KMS-11 (cell line): ENCODE data around the gene MAP7.

ENCODE experiments used
- H2AFZ ChIP-seq: fragments of 200-600 bp; sonication (generic); 2 replicates; pipeline ENCODE4 v1.6.1; 2016; ENCODE audit warnings: antibody characterized with exemption, mixed run types, low read depth
- H3K27ac ChIP-seq: fragments of 200-600 bp; sonication (generic); 2 replicates; pipeline ENCODE4 v1.6.1; 2016; ENCODE audit warnings: mild to moderate bottlenecking, mixed run types
- H3K27me3 ChIP-seq: fragments of 200-600 bp; sonication (generic); 2 replicates; pipeline ENCODE4 v1.6.1; 2017; ENCODE audit warnings: mild to moderate bottlenecking, low read depth, mixed run types, moderate library complexity; ENCODE audit not compliant: insufficient read depth
- H3K36me3 ChIP-seq: fragments of 200-600 bp; sonication (generic); 2 replicates; pipeline ENCODE4 v1.6.1; 2017; ENCODE audit warnings: mild to moderate bottlenecking, mixed run types; ENCODE audit not compliant: insufficient read depth
- H3K4me1 ChIP-seq: fragments of 200-600 bp; sonication (generic); 2 replicates; pipeline ENCODE4 v1.6.1; 2016; ENCODE audit warnings: mild to moderate bottlenecking, low read depth, mixed run types; ENCODE audit not compliant: poor library complexity, severe bottlenecking
- H3K4me2 ChIP-seq: fragments of 200-600 bp; sonication (generic); 2 replicates; pipeline ENCODE4 v1.7.0; 2016; ENCODE audit warnings: mild to moderate bottlenecking, mixed run types
- H3K4me3 ChIP-seq: fragments of 200-600 bp; sonication (generic); IDR thresholded peaks from 2 replicates; pipeline ENCODE4 v1.6.1; 2017; ENCODE audit warnings: low read depth, low read length, mixed read lengths; ENCODE audit not compliant: insufficient read depth
- H3K79me2 ChIP-seq: fragments of 200-600 bp; sonication (generic); 2 replicates; pipeline ENCODE4 v1.6.1; 2016; ENCODE audit warnings: low read depth, mixed run types; ENCODE audit not compliant: insufficient read depth
- H3K9ac ChIP-seq: fragments of 200-600 bp; sonication (generic); 2 replicates; pipeline ENCODE4 v1.6.1; 2016; ENCODE audit warnings: mild to moderate bottlenecking, mixed run types
- H4K20me1 ChIP-seq: fragments of 200-600 bp; sonication (generic); 2 replicates; pipeline ENCODE4 v1.6.1; 2016; ENCODE audit warnings: mild to moderate bottlenecking, mixed run types; ENCODE audit not compliant: insufficient read depth
- CTCF ChIP-seq: fragments of 200-600 bp; sonication (generic); conservative IDR thresholded peaks from 2 replicates; pipeline ENCODE4 v1.6.1; 2017; ENCODE audit warnings: low read depth, mild to moderate bottlenecking, antibody characterized with exemption, low read length, moderate library complexity, mixed read lengths

Gene MAP7

GRCh38 chr6:136420853-136421252 is 129.4 kb downstream of the MAP7 start:
- Histone ChIP-seq H2AFZ (no peak overlapping the region), H3K4me3 (no peak overlapping the region), H3K9ac (no peak overlapping the region), H3K79me2 (no peaks in the 10 kb centered on the region), H3K27ac (no peak overlapping the region), H3K27me3 (no peaks in the 10 kb centered on the region), H3K4me1 (no peaks in the 10 kb centered on the region), H3K36me3 (no peaks in the 10 kb centered on the region), H3K4me2 (no peak overlapping the region), H4K20me1 (no peaks in the 10 kb centered on the region)
- TF ChIP-seq CTCF, result no peak

GRCh38 chr6:136415351-136416007 is 134.7 kb downstream of the MAP7 start:
- no peaks in the 10 kb centered on the region for H4K20me1 ChIP-seq
- TF ChIP-seq CTCF, result no peak
- H3K4me1 ChIP-seq, result peaks cover 4% of the 10 kb centered on the region
- H3K27me3 ChIP-seq, result no peaks in the 10 kb centered on the region
- H3K79me2 ChIP-seq, result no peaks in the 10 kb centered on the region
- no peak overlapping the region for H3K27ac ChIP-seq
- H2AFZ ChIP-seq, result no peak overlapping the region
- no peak overlapping the region for H3K9ac ChIP-seq
- no peak overlapping the region for H3K4me3 ChIP-seq
- no peak overlapping the region for H3K4me2 ChIP-seq
- no peaks in the 10 kb centered on the region for H3K36me3 ChIP-seq

GRCh38 chr6:136412410-136412809 is 137.8 kb downstream of the MAP7 start:
- no peak for TF ChIP-seq CTCF

GRCh38 chr6:136411453-136412354 is 138.5 kb downstream of the MAP7 start:
- no peaks in the 10 kb centered on the region for H3K27me3 ChIP-seq
- no peak overlapping the region for H3K4me3 ChIP-seq
- H4K20me1 ChIP-seq, result no peaks in the 10 kb centered on the region
- H3K36me3 ChIP-seq, result no peaks in the 10 kb centered on the region
- H3K27ac ChIP-seq, result no peak overlapping the region
- peaks cover 13% of the 10 kb centered on the region for H3K4me1 ChIP-seq
- TF ChIP-seq CTCF, result no peak
- no peaks in the 10 kb centered on the region for H3K79me2 ChIP-seq
- no peak overlapping the region for H2AFZ ChIP-seq
- H3K4me2 ChIP-seq, result no peak overlapping the region
- H3K9ac ChIP-seq, result no peak overlapping the region

More at GRCh38 chr6:136412410-136412809, 137.8 kb downstream of the MAP7 start:
- Histone ChIP-seq H2AFZ (no peak overlapping the region), H3K27ac (no peak overlapping the region), H3K36me3 (no peaks in the 10 kb centered on the region), H3K4me2 (no peak overlapping the region), H3K9ac (no peak overlapping the region), H3K27me3 (no peaks in the 10 kb centered on the region), H3K4me3 (no peak overlapping the region), H3K79me2 (no peaks in the 10 kb centered on the region), H3K4me1 (peaks cover 13% of the 10 kb centered on the region), H4K20me1 (no peaks in the 10 kb centered on the region)
